ENCODE data around the gene LRRC66. TPM values are rescaled to one million over a fixed set of nuclear protein-coding genes. Genes with fewer than 3 reads are reported as not detected.

LRRC66 gene
- polyA plus RNA-seq, 1 experiment: 0.22 TPM

- POLR2A ChIA-PET: no interaction called here
- DNase-seq (ENCODE audit: low read depth, low spot score): no peak
- no peaks in the 10 kb centered on the region for H3K9me3 ChIP-seq (ENCODE audit: control insufficient read depth, insufficient read depth, low read length)
Measured at GRCh38 chr4:52057196-52057595, 37.0 kb upstream of the LRRC66 start.

GRCh38 chr4:52054254-52054653 is 34.1 kb upstream of the LRRC66 start:
- no peak overlapping the region for H3K27ac ChIP-seq (ENCODE audit: low read depth, low read length)
- TF ChIP-seq CTCF (IDR thresholded peaks at IDR 0.05; ENCODE audit: low read depth, low read length): no peak
- ChIA-PET CTCF (interaction anchor here (1.0 kb wide), 1 partner anchor 159 kb away, joined by 4 read pairs; no protein-coding TSS in a partner anchor), POLR2A (no interaction called here)
- H3K9me3 ChIP-seq (ENCODE audit: control insufficient read depth, insufficient read depth, low read length): peaks cover 3% of the 10 kb centered on the region; the same call in 1 of the 2 replicates
- no peak overlapping the region for H3K4me3 ChIP-seq (ENCODE audit: low read depth, low read length)
- H3K27me3 ChIP-seq (ENCODE audit: control insufficient read depth, insufficient read depth, low read length): peaks cover 2% of the 10 kb centered on the region
- DNase-seq (ENCODE audit: low read depth, low spot score): no peak

More at GRCh38 chr4:52057196-52057595, 37.0 kb upstream of the LRRC66 start:
- H3K27me3 ChIP-seq (ENCODE audit: control insufficient read depth, insufficient read depth, low read length): no peaks in the 10 kb centered on the region
- H3K27ac ChIP-seq (ENCODE audit: low read depth, low read length): no peak overlapping the region
- CTCF ChIA-PET: no interaction called here
- TF ChIP-seq CTCF (IDR thresholded peaks at IDR 0.05; ENCODE audit: low read depth, low read length): no peak
- H3K4me3 ChIP-seq (ENCODE audit: low read depth, low read length): no peak overlapping the region

GRCh38 chr4:52052475-52052780 is 32.3 kb upstream of the LRRC66 start:
- POLR2A ChIA-PET: interaction anchor here (1.6 kb wide), 1 partner anchor 14 kb away, joined by 9 read pairs; the partner anchor contains the start of gene SGCB
- TF ChIP-seq CTCF (IDR thresholded peaks at IDR 0.05; ENCODE audit: low read depth, low read length): no peak
- peak overlapping the region; percentile 69 for H3K4me3 ChIP-seq (ENCODE audit: low read depth, low read length)
- peaks cover 6% of the 10 kb centered on the region for H3K27me3 ChIP-seq (ENCODE audit: control insufficient read depth, insufficient read depth, low read length)
- CTCF ChIA-PET: interaction anchor here (1.5 kb wide), 1 partner anchor 19 kb away, joined by 3 read pairs; no protein-coding TSS in a partner anchor
- DNase-seq (ENCODE audit: low read depth, low spot score): no peak
- H3K9me3 ChIP-seq (ENCODE audit: control insufficient read depth, insufficient read depth, low read length): peaks cover 3% of the 10 kb centered on the region; the same call in 1 of the 2 replicates
- H3K27ac ChIP-seq (ENCODE audit: low read depth, low read length): peak overlapping the region; percentile 83

GRCh38 chr4:52051615-52052474 is 31.7 kb upstream of the LRRC66 start:
- Histone ChIP-seq H3K4me3 (ENCODE audit: low read depth, low read length) (peak overlapping the region; percentile 69), H3K9me3 (ENCODE audit: control insufficient read depth, insufficient read depth, low read length) (peaks cover 3% of the 10 kb centered on the region; the same call in 1 of the 2 replicates), H3K27ac (ENCODE audit: low read depth, low read length) (peak overlapping the region; percentile 83), H3K27me3 (ENCODE audit: control insufficient read depth, insufficient read depth, low read length) (peaks cover 6% of the 10 kb centered on the region)
- DNase-seq (ENCODE audit: low read depth, low spot score): peak; percentile 68
- TF ChIP-seq CTCF (IDR thresholded peaks at IDR 0.05; ENCODE audit: low read depth, low read length): no peak
- ChIA-PET POLR2A (interaction anchor here (0.8 to 1.6 kb wide), 2 partner anchors 14 to 24 kb away, joined by 3 to 9 read pairs; partner anchors contain the start of gene SGCB), CTCF (interaction anchor here (0.6 to 1.5 kb wide), 2 partner anchors 18 to 199 kb away, joined by 3 read pairs; no protein-coding TSS in a partner anchor)

GRCh38 chr4:52051213-52051614 is 31.1 kb upstream of the LRRC66 start, which contains the start of gene SPATA18:
TSS of gene SPATA18 (plus strand) at chr4:52051304. CDS start at chr4:52051705, 401 bp downstream.
- ChIA-PET CTCF (interaction anchor here (0.6 to 1.5 kb wide), 4 partner anchors 25 to 221 kb away, joined by 3 to 4 read pairs (median 3); no protein-coding TSS in a partner anchor), POLR2A (interaction anchor here (1.6 kb wide), 1 partner anchor 13 kb away, joined by 9 read pairs; the partner anchor contains the start of gene SGCB)
- Histone ChIP-seq H3K27ac (ENCODE audit: low read depth, low read length) (peak within 1 kb of the TSS; percentile 83), H3K27me3 (ENCODE audit: control insufficient read depth, insufficient read depth, low read length) (peaks cover 6% of the 10 kb centered on the region), H3K9me3 (ENCODE audit: control insufficient read depth, insufficient read depth, low read length) (peaks cover 3% of the 10 kb centered on the region; the same call in 1 of the 2 replicates), H3K4me3 (ENCODE audit: low read depth, low read length) (peak within 1 kb of the TSS; percentile 69)
- TF ChIP-seq CTCF (IDR thresholded peaks at IDR 0.05; ENCODE audit: low read depth, low read length): no peak
- no peak for DNase-seq (ENCODE audit: low read depth, low spot score)

Data from AG04450 (cell line).